Gastroesophageal sphincter (tissue), 3 donors: ENCODE results near the gene ZNRF2.

Experiments
- EP300 ChIP-seq: sonication (generic); formaldehyde crosslinking; IDR thresholded peaks from one replicate; pipeline ENCODE4 v1.6.1; 2017; ENCODE audit warnings: antibody characterized with exemption, mild to moderate bottlenecking
- POLR2A ChIP-seq, 2 donors: fragments of 450-650 bp; IDR thresholded peaks; one replicate each; pipeline ENCODE4 v1.6.1; 2017; ENCODE audit warnings: antibody characterized with exemption in 2 of 2, mild to moderate bottlenecking in 2 of 2, moderate library complexity in 1 of 2
- POLR2AphosphoS5 ChIP-seq: sonication (generic); formaldehyde crosslinking; IDR thresholded peaks from one replicate; pipeline ENCODE4 v1.6.1; 2017; ENCODE audit warnings: antibody characterized with exemption
- TF ChIP-seq, protein P1 (sequence below), 4 experiments: fragments of 200-600 bp in 2 of 4; fragments of 450-650 bp in 2 of 4; sonication (generic) in 1 of 4; IDR thresholded peaks; one replicate each; pipeline ENCODE4 v1.5.1; 2017 to 2019; ENCODE audit warnings: antibody characterized with exemption in 4 of 4, mild to moderate bottlenecking in 2 of 4, moderate library complexity in 2 of 4

DNA sequence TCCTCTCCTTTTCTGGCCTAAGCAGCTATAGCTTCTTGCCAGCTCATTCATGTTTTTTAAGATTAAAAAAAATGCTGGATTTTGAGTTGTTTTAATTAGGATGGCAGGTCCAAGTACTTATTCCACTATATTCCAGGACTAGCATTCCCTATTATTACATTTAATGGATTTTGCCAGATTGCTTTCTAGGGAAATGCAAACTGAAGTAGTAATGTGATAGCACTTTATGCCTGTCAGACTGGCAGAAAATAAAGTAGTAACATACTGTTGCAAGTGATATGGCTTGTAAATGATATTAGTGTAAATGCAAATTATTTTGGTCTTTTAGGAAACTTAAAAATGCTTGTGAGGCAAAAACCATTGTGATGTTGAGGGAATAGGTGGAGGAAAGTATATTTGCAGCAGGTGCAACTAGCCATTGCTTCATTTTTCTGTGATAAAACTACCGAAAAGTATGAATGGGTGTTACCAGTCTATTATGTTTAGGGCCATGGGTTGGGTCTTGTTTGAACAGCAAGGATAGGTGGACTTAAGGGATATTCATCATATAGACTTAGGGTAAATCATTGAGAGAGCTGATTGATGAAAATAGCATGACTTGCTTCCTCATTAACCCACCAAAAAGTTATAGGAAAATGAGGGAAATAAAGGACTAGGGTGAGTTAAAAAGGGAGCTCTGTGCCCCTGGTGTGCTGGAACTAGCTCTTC lies 19.9 kb downstream of the ZNRF2 start:
- TF ChIP-seq, protein P1, sequence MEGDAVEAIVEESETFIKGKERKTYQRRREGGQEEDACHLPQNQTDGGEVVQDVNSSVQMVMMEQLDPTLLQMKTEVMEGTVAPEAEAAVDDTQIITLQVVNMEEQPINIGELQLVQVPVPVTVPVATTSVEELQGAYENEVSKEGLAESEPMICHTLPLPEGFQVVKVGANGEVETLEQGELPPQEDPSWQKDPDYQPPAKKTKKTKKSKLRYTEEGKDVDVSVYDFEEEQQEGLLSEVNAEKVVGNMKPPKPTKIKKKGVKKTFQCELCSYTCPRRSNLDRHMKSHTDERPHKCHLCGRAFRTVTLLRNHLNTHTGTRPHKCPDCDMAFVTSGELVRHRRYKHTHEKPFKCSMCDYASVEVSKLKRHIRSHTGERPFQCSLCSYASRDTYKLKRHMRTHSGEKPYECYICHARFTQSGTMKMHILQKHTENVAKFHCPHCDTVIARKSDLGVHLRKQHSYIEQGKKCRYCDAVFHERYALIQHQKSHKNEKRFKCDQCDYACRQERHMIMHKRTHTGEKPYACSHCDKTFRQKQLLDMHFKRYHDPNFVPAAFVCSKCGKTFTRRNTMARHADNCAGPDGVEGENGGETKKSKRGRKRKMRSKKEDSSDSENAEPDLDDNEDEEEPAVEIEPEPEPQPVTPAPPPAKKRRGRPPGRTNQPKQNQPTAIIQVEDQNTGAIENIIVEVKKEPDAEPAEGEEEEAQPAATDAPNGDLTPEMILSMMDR (IDR thresholded peaks at IDR 0.05), result no peak
- TF ChIP-seq POLR2A (IDR thresholded peaks at IDR 0.05) (no peak), POLR2AphosphoS5 (no peak), EP300 (no peak)
